Lung (tissue), 12 donors: ENCODE results near the gene ARHGAP32. TPM values are rescaled to one million over a fixed set of nuclear protein-coding genes. Genes with fewer than 3 reads are reported as not detected.
A peak's percentile ranks its signal among the peaks of the same experiment; 100 is the strongest.

Experiments
- ATAC-seq: fragments of 200-7000 bp; cut with Tn5 transposase; one replicate; pipeline ENCODE4 v1.9.1; 2020; ENCODE audit warnings: moderate number of reproducible peaks; ENCODE audit not compliant: insufficient read depth, low FRiP score
- DNase-seq, 3 donors: peaks; one replicate each; pipeline ENCODE4 v3.0.0-alpha.2; 2013 to 2017
- H3K27ac ChIP-seq, 2 donors: one replicate each; pipeline ENCODE4 v1.5.1; 2013; ENCODE audit warnings: mild to moderate bottlenecking in 2 of 2, moderate library complexity in 2 of 2, control low read depth in 1 of 2, inconsistent platforms in 1 of 2, low read depth in 1 of 2, low read length in 1 of 2
- H3K27me3 ChIP-seq, 3 donors: one replicate each; pipeline ENCODE4 v1.5.1; 2013; ENCODE audit warnings: low read length in 2 of 3; ENCODE audit not compliant: control insufficient read depth in 3 of 3, insufficient read depth in 3 of 3
- H3K36me3 ChIP-seq, 4 donors: one replicate each; pipeline ENCODE4 v1.5.1; 2013; ENCODE audit warnings: low read length in 4 of 4, mild to moderate bottlenecking in 1 of 4, moderate library complexity in 1 of 4; ENCODE audit not compliant: control insufficient read depth in 4 of 4, insufficient read depth in 4 of 4
- H3K4me1 ChIP-seq, 5 donors: one replicate each; pipeline ENCODE4 v1.5.1; 2013; ENCODE audit warnings: low read length in 5 of 5, mild to moderate bottlenecking in 2 of 5, moderate library complexity in 1 of 5; ENCODE audit not compliant: control insufficient read depth in 5 of 5, insufficient read depth in 5 of 5
- H3K4me3 ChIP-seq: one replicate; pipeline ENCODE4 v1.5.1; 2013; ENCODE audit warnings: mild to moderate bottlenecking, control low read depth, moderate library complexity
- H3K9ac ChIP-seq, 2 donors: one replicate each; pipeline ENCODE4 v1.5.1; 2013; ENCODE audit warnings: low read length in 2 of 2, control low read depth in 1 of 2; ENCODE audit not compliant: insufficient read depth in 1 of 2
- H3K9me3 ChIP-seq, 4 donors: one replicate each; pipeline ENCODE4 v1.5.1; 2013; ENCODE audit warnings: low read length in 3 of 4, mild to moderate bottlenecking in 1 of 4, moderate library complexity in 1 of 4; ENCODE audit not compliant: control insufficient read depth in 4 of 4, insufficient read depth in 3 of 4
- CTCF ChIP-seq: IDR thresholded peaks from 2 replicates; pipeline ENCODE4 v1.5.1; 2012; ENCODE audit warnings: mild to moderate bottlenecking; ENCODE audit errors: control extremely low read depth, extremely low read depth
- WGBS, 2 donors: extraction: QIAGEN DNeasy Blood & Tissue Kit; methylation state at CpG; one replicate each; pipeline ENCODE4 v1.1.7; 2013; 5-methylcytosine and 5-hydroxymethylcytosine counted together
- polyA plus RNA-seq, 2 donors: library from polyadenylated mRNA; stranded (reverse); fragments of 200-250 nt; gene quantifications; one replicate each; pipeline ENCODE4 v1.2.1, GENCODE V29; 2013
- total RNA-seq, 2 donors: library from RNA; depleted of rRNA in 1 of 2; stranded (reverse); fragments of >200 nt in 1 of 2; gene quantifications; one replicate each; pipeline ENCODE4 v1.2.1, GENCODE V29; 2014 to 2021
- donor health status: control.
- donor health status: control.
- donor health status: Bipolar disorder and iron deficiency.
- donor health status: healthy.
- donor health status: DM: yes; HTN: yes; CAD: no.

Gene ARHGAP32
- total and polyA plus RNA-seq, 4 donors: 4.1 to 28.4 (median 17.0) TPM

GRCh38 chr11:129048911-129049310, 143.2 kb downstream of the ARHGAP32 start:
- 84 to 88% methylated on average over 4 of the region's 4 CpGs for WGBS, 2 donors
- H3K9ac ChIP-seq: no peak overlapping the region
- no peaks in the 10 kb centered on the region for H3K27me3 ChIP-seq
- H3K4me1 ChIP-seq: no peaks in the 10 kb centered on the region
- H3K9me3 ChIP-seq: no peaks in the 10 kb centered on the region
- H3K4me3 ChIP-seq: no peak overlapping the region
- DNase-seq: no peak
- no peak for ATAC-seq
- no peak for TF ChIP-seq CTCF
- no peaks in the 10 kb centered on the region for H3K36me3 ChIP-seq
- H3K27ac ChIP-seq: no peak overlapping the region

- Histone ChIP-seq H3K27ac (no peak overlapping the region), H3K4me3 (no peak overlapping the region), H3K9me3 (no peaks in the 10 kb centered on the region), H3K27me3 (no peaks in the 10 kb centered on the region), H3K36me3 (no peaks in the 10 kb centered on the region), H3K4me1 (peaks cover 0 to 15% (median 0%) of the 10 kb centered on the region in 5 donors), H3K9ac (no peak overlapping the region)
- ATAC-seq (no peak), DNase-seq (no peak)
- 92 to 95% methylated on average over 5 of the region's 5 CpGs for WGBS, 2 donors
- TF ChIP-seq CTCF: no peak
These were observed 147.0 kb downstream of the ARHGAP32 start for GRCh38 chr11:129045150-129045549.

GRCh38 chr11:129042503-129042902, 149.6 kb downstream of the ARHGAP32 start:
- H3K27ac ChIP-seq: no peak overlapping the region
- no peaks in the 10 kb centered on the region for H3K36me3 ChIP-seq
- no peaks in the 10 kb centered on the region for H3K9me3 ChIP-seq
- H3K4me1 ChIP-seq: peaks cover 0 to 15% (median 0%) of the 10 kb centered on the region in 5 donors
- no peak overlapping the region for H3K9ac ChIP-seq
- 88 to 94% methylated on average over 4 of the region's 4 CpGs for WGBS, 2 donors
- ATAC-seq: no peak
- peak in 2 of 3 donors; percentile 54 to 62 for DNase-seq
- H3K4me3 ChIP-seq: no peak overlapping the region
- no peak for TF ChIP-seq CTCF
- H3K27me3 ChIP-seq: no peaks in the 10 kb centered on the region

GRCh38 chr11:129041611-129042018, 150.5 kb downstream of the ARHGAP32 start:
- Histone ChIP-seq H3K9ac (no peak overlapping the region), H3K36me3 (no peaks in the 10 kb centered on the region), H3K4me1 (peaks cover 0 to 15% (median 0%) of the 10 kb centered on the region in 5 donors), H3K9me3 (no peaks in the 10 kb centered on the region), H3K27me3 (no peaks in the 10 kb centered on the region), H3K27ac (no peak overlapping the region), H3K4me3 (no peak overlapping the region)
- WGBS, 2 donors: 64 to 74% methylated on average over 3 of the region's 3 CpGs
- ATAC-seq (no peak), DNase-seq (peak in 2 of 3 donors; percentile 55 to 58)
- TF ChIP-seq CTCF: no peak
